PC-3 (cell line): Measurements from ENCODE around the gene PLBD1. TPM values are rescaled to one million over a fixed set of nuclear protein-coding genes. Genes with fewer than 3 reads are reported as not detected.

Experiments
- total RNA-seq: library from RNA; depleted of rRNA; stranded (reverse); fragments of >200 nt; gene quantifications from 2 replicates; pipeline ENCODE4 v1.2.3, GENCODE V29; 2014; rRNA removed

PLBD1 gene
- total RNA-seq, 1 experiment from 2014 or later = 0.87 TPM

Other genes with a start within 250 kb of the PLBD1 start
- 12.5 and 16.9 TPM in 2 replicates for gene ATF7IP, start 202.2 kb downstream of the PLBD1 start, total RNA-seq
- not detected in 2 replicates for gene GUCY2C, start 128.7 kb upstream of the PLBD1 start, total RNA-seq
- 20.0 and 21.4 TPM in 2 replicates for gene WBP11, start 235.6 kb upstream of the PLBD1 start, total RNA-seq
- gene C12orf60, start 235.8 kb upstream of the PLBD1 start, total RNA-seq = 0.29 and 0.47 TPM in 2 replicates
- gene SMCO3, start 246.3 kb upstream of the PLBD1 start, total RNA-seq = not detected in 2 replicates